Cardiac fibroblast (primary cell): ENCODE results near the gene CRTAC1.
A peak's percentile ranks its signal among the peaks of the same experiment; 100 is the strongest.

Source experiments
- DNase-seq, 2 donors: peaks; one replicate each; pipeline versions ENCODE4 v3.0.0 to v3.0.0-alpha.2; 2010; ENCODE audit warnings: low read depth in 2 of 2
- H3K4me3 ChIP-seq, 2 donors: replicated peaks in 1 of 2; 1 replicate in 1 of 2; 2 replicates in 1 of 2; pipeline ENCODE4 v1.5.1; 2011; ENCODE audit warnings: low read depth in 2 of 2, low read length in 2 of 2, mild to moderate bottlenecking in 2 of 2, moderate library complexity in 1 of 2
- CTCF ChIP-seq: IDR thresholded peaks from one replicate; pipeline ENCODE4 v1.5.1; 2011; ENCODE audit warnings: low read depth, mild to moderate bottlenecking, low read length, inconsistent platforms

Gene CRTAC1

GRCh38 chr10:98063740-98064027 is 33.3 kb upstream of the CRTAC1 start:
- no peak overlapping the region for H3K4me3 ChIP-seq
- no peak for DNase-seq
- no peak for TF ChIP-seq CTCF

GRCh38 chr10:98062424-98062823 is 32.0 kb upstream of the CRTAC1 start:
- TF ChIP-seq CTCF = no peak
- no peak overlapping the region for H3K4me3 ChIP-seq
- DNase-seq = no peak

- TF ChIP-seq CTCF = no peak
- H3K4me3 ChIP-seq = no peak overlapping the region
Measured at GRCh38 chr10:98060079-98060478, 29.7 kb upstream of the CRTAC1 start.

GRCh38 chr10:98058295-98058694 is 27.9 kb upstream of the CRTAC1 start:
- H3K4me3 ChIP-seq = no peak overlapping the region
- no peak for TF ChIP-seq CTCF
- no peak for DNase-seq

More at GRCh38 chr10:98060079-98060478, 29.7 kb upstream of the CRTAC1 start:
- DNase-seq = no peak

- TF ChIP-seq CTCF = no peak
- DNase-seq = peak; percentile 10 to 11
- H3K4me3 ChIP-seq = no peak overlapping the region
Measured at GRCh38 chr10:98055841-98056516, 25.6 kb upstream of the CRTAC1 start.

GRCh38 chr10:98047009-98047741 is 16.8 kb upstream of the CRTAC1 start:
- TF ChIP-seq CTCF = no peak

More at GRCh38 chr10:98047009-98047741, 16.8 kb upstream of the CRTAC1 start:
- H3K4me3 ChIP-seq = no peak overlapping the region
- DNase-seq = peak in 1 of 2 donors; percentile 52
